Calu3 (cell line): ENCODE measurements around the gene ORAI1. TPM values are rescaled to one million over a fixed set of nuclear protein-coding genes. Genes with fewer than 3 reads are reported as not detected.

ENCODE experiments used
- Bru-seq: library from RNA; stranded (reverse); fragments of 400-500 nt; gene quantifications from one replicate; lab custom pipeline; 2021; lab: Mats Ljungman, UMichigan
- BruChase-seq, 2 experiments: library from RNA; stranded (reverse); fragments of 400-500 nt; gene quantifications; one replicate each; lab custom pipeline; 2021; lab: Mats Ljungman, UMichigan
- BruUV-seq: library from RNA; stranded (reverse); fragments of 400-500 nt; replicated peaks from 2 replicates; lab custom pipeline; 2021; lab: Mats Ljungman, UMichigan
- CTCF ChIA-PET: fragments of 300-600 bp; sonication (Branson Sonifier 250); formaldehyde crosslinking; loops from one replicate; lab custom pipeline; 2022; ENCODE audit warnings: antibody characterized with exemption; lab: Charles Lee
- DNase-seq: peaks from one replicate; pipeline ENCODE4 v3.0.0; 2022
- H3K27ac Mint-ChIP-seq: one replicate; pipeline ENCODE4 v1.8.0; 2022; ENCODE audit warnings: mixed read lengths; ENCODE audit not compliant: unreplicated experiment
- H3K27me3 Mint-ChIP-seq: one replicate; pipeline ENCODE4 v1.8.0; 2022; ENCODE audit warnings: mixed read lengths; ENCODE audit not compliant: unreplicated experiment
- H3K36me3 Mint-ChIP-seq: one replicate; pipeline ENCODE4 v1.8.0; 2022; ENCODE audit warnings: mild to moderate bottlenecking, moderate library complexity, mixed read lengths; ENCODE audit not compliant: insufficient read depth, unreplicated experiment
- H3K4me1 Mint-ChIP-seq: one replicate; pipeline ENCODE4 v1.8.0; 2022; ENCODE audit warnings: mild to moderate bottlenecking, low read depth, mixed read lengths; ENCODE audit not compliant: unreplicated experiment
- H3K4me3 Mint-ChIP-seq: one replicate; pipeline ENCODE4 v1.8.0; 2022; ENCODE audit warnings: mild to moderate bottlenecking, low read depth, moderate library complexity, mixed read lengths; ENCODE audit not compliant: unreplicated experiment
- H3K9me3 Mint-ChIP-seq: one replicate; pipeline ENCODE4 v1.8.0; 2022; ENCODE audit warnings: low read depth, mixed read lengths; ENCODE audit not compliant: unreplicated experiment
- CTCF ChIP-seq: fragments of 200-600 bp; IDR thresholded peaks from one replicate; pipeline ENCODE4 v1.8.0; 2022; ENCODE audit warnings: antibody characterized with exemption; ENCODE audit not compliant: unreplicated experiment
- intact Hi-C: fragments of 100-400 bp; cut with micrococcal nuclease; formaldehyde crosslinking; loops from one replicate; pipeline ENCODE4 v1.10.0; 2022; ENCODE audit not compliant: unreplicated experiment
- long read RNA-seq: library from polyadenylated mRNA; stranded (forward); transcript quantifications from one replicate; pipeline ENCODE4 v2.0.0, GENCODE V29; 2022
- total RNA-seq: library from RNA; stranded (reverse); gene quantifications from 2 replicates; pipeline ENCODE4 v1.2.3, GENCODE V29; 2022

The ORAI1 gene
- total RNA-seq (33.4 and 35.5 TPM in 2 replicates), Bru-seq, nascent RNA (percentile 71 among the genes with signal in this experiment), BruChase-seq, experiment 1, labeled RNA remaining after a 6-hour chase (percentile 67 among the genes with signal in this experiment), BruChase-seq, experiment 2, labeled RNA remaining after a 2-hour chase (percentile 64 among the genes with signal in this experiment)
- long read RNA-seq, transcript ORAI1-203 (2 exons, 2,138 nt), result major isoform, 72 of 104 reads
- long read RNA-seq, partial matches to known transcripts, result 26 of 104 reads
- long read RNA-seq, other reads (novel, unspliced or antisense), result 5 of 104 reads

- intact Hi-C loops, result loop anchor here (5.0 kb wide), 1 partner anchor 46 kb away; no protein-coding TSS in a partner anchor
- DNase-seq, result peak; percentile 99
- CTCF ChIA-PET, result interaction anchor here (1.1 to 5.1 kb wide), 12 partner anchors 9 to 168 kb away, joined by 3 to 61 read pairs (median 4); partner anchors contain the start of genes MORN3 and RHOF
- Mint-ChIP-seq H3K9me3 (no peaks in the 10 kb centered on the region), H3K4me3 (peak within 1 kb of the TSS; percentile 76), H3K4me1 (peaks cover 29% of the 10 kb centered on the region), H3K27ac (peak within 1 kb of the TSS; percentile 67), H3K27me3 (no peaks in the 10 kb centered on the region), H3K36me3 (peaks cover 38% of the 10 kb centered on the region)
- no TSS peak for BruUV-seq
- TF ChIP-seq CTCF, result no peak
Measured at GRCh38 chr12:121626087-121626852, at the start of gene ORAI1. Gene ORAI1, plus strand, starts transcription at chr12:121626530.

DNA sequence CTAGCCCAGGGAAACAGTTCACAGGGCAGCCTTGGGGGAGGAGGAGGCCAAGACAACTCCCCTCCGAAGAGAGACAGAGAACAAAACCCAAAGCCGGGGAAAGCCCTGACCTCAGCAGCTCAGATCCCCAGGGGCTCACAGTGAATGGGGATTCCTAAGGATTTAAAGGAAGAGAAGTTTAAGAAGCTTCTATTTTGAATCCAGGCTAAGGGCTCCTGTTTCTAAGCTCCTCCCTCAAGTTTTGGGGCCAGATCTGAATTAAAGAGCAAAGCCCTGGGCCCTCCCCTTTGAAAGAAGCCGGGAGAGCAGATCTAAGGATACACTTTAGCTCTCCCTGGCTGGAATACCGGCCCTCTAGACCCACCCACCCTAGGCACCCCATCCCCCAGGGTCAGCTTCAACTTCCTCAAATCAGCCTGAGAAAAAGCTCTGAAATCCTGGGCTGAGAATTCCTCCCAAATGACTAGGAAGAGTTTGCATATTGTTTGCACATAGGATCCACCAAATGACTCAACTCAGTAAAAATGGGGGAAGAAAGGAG lies 49.4 kb upstream of the ORAI1 start:
- Mint-ChIP-seq H3K27me3 (peaks cover 29% of the 10 kb centered on the region), H3K4me1 (no peaks in the 10 kb centered on the region), H3K4me3 (no peak overlapping the region), H3K27ac (no peak overlapping the region), H3K9me3 (no peaks in the 10 kb centered on the region), H3K36me3 (peaks cover 18% of the 10 kb centered on the region)
- TF ChIP-seq CTCF, result no peak
- DNase-seq, result no peak
- no TSS peak for BruUV-seq
- intact Hi-C loops, result no loop called here
- CTCF ChIA-PET, result interaction anchor here (0.5 to 2.1 kb wide), 5 partner anchors 12 to 92 kb away, joined by 3 to 6 read pairs (median 3); no protein-coding TSS in a partner anchor

DNA sequence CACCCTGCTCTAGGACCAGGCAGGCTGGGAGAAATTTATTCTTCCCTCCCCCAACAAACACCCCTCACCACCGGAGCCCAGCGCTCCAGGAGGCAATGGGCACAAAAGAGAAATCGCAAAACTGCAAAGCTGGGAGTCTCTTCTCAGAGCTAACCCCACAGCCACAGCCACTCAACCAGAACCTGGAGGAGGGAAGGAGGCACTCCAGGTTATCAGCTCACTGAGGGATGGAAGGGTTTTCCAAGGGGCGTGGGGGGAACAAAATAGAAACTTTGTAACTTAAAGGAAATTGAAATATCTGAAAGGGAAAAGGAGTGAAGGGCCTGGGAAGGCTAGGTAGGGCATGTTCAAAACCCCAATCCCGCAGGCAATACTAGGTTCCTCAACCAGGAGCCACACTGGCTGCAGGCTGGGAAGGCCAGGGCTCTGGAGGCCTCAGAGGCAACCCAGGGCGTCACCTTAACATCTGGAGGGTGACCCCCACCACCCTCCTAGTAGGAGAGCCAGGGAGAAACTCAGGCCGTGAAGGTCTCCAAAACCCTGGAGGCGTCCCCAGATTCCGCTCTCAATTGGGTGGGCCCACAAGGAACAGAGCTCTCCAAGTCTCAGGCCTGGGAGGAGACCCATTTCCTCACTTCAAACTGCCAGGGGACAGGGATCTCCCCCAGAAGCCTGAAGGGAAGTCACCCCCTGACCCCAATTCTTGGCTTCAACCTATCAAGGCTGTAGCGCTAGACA lies 48.7 kb upstream of the ORAI1 start:
- H3K27ac Mint-ChIP-seq, result no peak overlapping the region
- no peak for DNase-seq
- peaks cover 22% of the 10 kb centered on the region for H3K27me3 Mint-ChIP-seq
- H3K4me1 Mint-ChIP-seq, result peaks cover 6% of the 10 kb centered on the region
- H3K4me3 Mint-ChIP-seq, result no peak overlapping the region
- CTCF ChIA-PET, result interaction anchor here (0.5 to 2.1 kb wide), 4 partner anchors 12 to 91 kb away, joined by 3 to 6 read pairs (median 3); no protein-coding TSS in a partner anchor
- intact Hi-C loops, result no loop called here
- TF ChIP-seq CTCF, result no peak
- BruUV-seq, result no TSS peak
- no peaks in the 10 kb centered on the region for H3K9me3 Mint-ChIP-seq
- H3K36me3 Mint-ChIP-seq, result peaks cover 18% of the 10 kb centered on the region
